ENCODE measurements around the gene P3H2.

- TF ChIP-seq HDAC3 (IDR thresholded peaks at IDR 0.05; ENCODE audit: borderline replicate concordance, partially characterized antibody) (no peak), CTCFL (IDR thresholded peaks at IDR 0.05; ENCODE audit: borderline replicate concordance, insufficient read depth, low read depth, low read length, poor library complexity, severe bottlenecking) (no peak), PYGO2 (tag; IDR thresholded peaks at IDR 0.05) (no peak), EGR1 (conservative IDR thresholded peaks at IDR 0.05) (no peak), REST (IDR thresholded peaks at IDR 0.05; ENCODE audit: borderline replicate concordance) (no peak), REST (CRISPR knock-in tag; IDR thresholded peaks at IDR 0.05; ENCODE audit: low read depth) (no peak), ZNF274 (IDR thresholded peaks at IDR 0.05; ENCODE audit: borderline replicate concordance, low read depth, low read length) (no peak), ZBTB40 (IDR thresholded peaks at IDR 0.05) (no peak), ZBTB40 (CRISPR knock-in tag; IDR thresholded peaks at IDR 0.05) (no peak)
Measured at GRCh38 chr3:190036631-190037030, 84.1 kb downstream of the P3H2 start.
